ENCODE measurements around the gene FAM151A. TPM values are rescaled to one million over a fixed set of nuclear protein-coding genes. Genes with fewer than 3 reads are reported as not detected.

Gene FAM151A
- total and polyA plus RNA-seq, 12 donors = 0.11 to 0.85 (median 0.20) TPM; not detected in 8

DNA sequence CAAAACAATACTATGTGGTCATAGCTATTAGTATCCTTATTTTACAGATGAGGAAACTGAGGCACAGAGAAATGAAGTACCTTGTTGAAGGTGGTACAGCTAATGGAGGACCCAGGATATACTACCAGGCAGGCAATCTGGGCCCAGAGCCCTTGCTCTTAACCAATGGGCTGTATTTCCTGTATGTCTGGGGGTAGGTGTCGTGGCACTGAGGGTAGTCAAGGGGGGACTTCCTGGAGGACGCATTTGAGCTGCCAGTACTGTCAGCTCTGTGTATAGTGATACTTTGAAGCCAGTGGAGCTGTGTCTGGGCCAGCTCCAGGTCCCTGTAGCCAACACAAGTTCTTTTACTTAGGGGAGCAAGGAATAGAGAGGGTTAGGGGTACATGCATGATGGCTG, 34.9 kb downstream of the FAM151A start:
- DNase-seq = no peak
- intact Hi-C loops (cut with DNase I) = no loop called here
- H3K9me3 ChIP-seq (replicated peaks in 1 of 3) = no peaks in the 10 kb centered on the region
- H3K4me1 ChIP-seq (replicated peaks in 1 of 2) = no peaks in the 10 kb centered on the region
- H3K36me3 ChIP-seq (replicated peaks in 1 of 2) = no peaks in the 10 kb centered on the region
- WGBS, 4 donors = 63 to 80% (median 70%) methylated on average over 2 of the region's 2 CpGs
- TF ChIP-seq CTCF (IDR thresholded peaks at IDR 0.05) (no peak), POLR2A (IDR thresholded peaks at IDR 0.05) (no peak)
- H3K4me3 ChIP-seq = no peak overlapping the region
- no peak overlapping the region for H3K27ac ChIP-seq
- no peaks in the 10 kb centered on the region for H3K27me3 ChIP-seq

DNA sequence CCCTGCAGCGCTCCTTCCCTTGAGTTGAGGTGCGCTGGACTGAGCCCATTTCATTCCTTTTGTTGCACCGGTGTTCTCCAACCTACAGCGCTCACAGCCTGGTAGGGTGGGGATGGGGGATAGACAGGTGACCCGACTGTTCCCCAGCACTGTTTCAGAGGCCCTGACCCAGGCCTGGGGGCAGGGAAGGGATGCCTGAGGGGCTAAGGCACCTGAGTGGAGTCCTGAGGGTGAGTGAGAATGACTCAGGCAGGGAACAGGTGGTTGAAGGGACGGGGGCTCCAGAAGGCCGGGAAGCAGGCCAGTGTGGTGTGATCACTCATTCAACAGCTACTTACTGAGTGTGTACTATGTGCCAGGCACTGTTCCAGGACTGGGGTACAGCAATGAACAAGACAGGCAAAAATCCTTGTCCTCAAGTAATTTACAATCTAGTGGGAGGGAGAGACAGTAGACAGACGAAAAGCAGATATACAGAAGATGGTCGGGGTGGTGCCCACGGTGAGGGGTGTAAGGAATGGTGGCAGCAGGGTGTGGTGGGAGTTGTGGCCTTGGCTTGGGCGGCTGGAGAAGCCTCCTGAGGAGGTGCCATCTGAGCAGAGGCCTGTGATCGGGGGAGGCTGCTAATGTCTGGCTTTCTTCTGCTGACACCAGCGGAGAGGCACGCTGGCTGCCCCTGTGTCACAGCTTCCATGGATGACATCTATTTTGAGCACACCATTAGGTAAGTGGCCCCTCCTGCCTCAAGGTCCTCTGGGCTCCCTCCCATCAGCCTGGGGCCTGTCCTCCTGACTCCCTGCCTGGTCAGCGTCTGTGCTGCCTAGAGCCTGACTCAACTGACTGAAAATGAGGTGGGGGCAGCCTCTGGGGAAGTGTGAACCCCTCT, 37.9 kb downstream of the FAM151A start:
- Histone ChIP-seq H3K36me3 (replicated peaks in 1 of 2) (no peaks in the 10 kb centered on the region), H3K9me3 (replicated peaks in 1 of 3) (no peaks in the 10 kb centered on the region), H3K27ac (no peak overlapping the region), H3K27me3 (no peaks in the 10 kb centered on the region), H3K4me1 (replicated peaks in 1 of 2) (peaks cover 15 to 16% of the 10 kb centered on the region in 2 donors), H3K4me3 (no peak overlapping the region)
- WGBS, 4 donors = 89 to 98% (median 94%) methylated on average over 12 to 15 of the region's 15 CpGs
- TF ChIP-seq CTCF (IDR thresholded peaks at IDR 0.05) (no peak), POLR2A (IDR thresholded peaks at IDR 0.05) (no peak)
- intact Hi-C loops (cut with DNase I) = no loop called here
- DNase-seq = no peak

DNA sequence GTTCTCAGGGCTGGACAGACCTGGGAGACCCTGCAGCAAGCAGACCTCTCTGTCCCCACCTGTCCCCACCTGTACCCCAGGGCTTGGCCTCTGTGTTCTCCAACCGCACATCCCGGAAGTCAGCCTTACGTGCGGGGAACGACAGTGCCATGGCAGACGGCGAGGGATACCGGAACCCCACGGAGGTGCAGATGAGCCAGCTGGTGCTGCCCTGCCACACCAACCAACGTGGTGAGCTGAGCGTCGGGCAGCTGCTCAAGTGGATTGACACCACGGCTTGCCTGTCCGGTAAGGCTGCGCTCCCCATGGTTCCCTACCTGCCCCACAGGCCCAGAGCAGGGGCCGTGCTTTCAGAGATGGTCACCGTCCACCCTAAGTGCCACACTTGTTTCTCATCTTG, 38.8 kb downstream of the FAM151A start:
- H3K4me3 ChIP-seq = no peak overlapping the region
- no peaks in the 10 kb centered on the region for H3K27me3 ChIP-seq
- intact Hi-C loops (cut with DNase I) = no loop called here
- H3K4me1 ChIP-seq (replicated peaks in 1 of 2) = peaks cover 15 to 16% of the 10 kb centered on the region in 2 donors
- WGBS, 4 donors = 90 to 96% (median 94%) methylated on average over 11 to 17 of the region's 17 CpGs
- H3K36me3 ChIP-seq (replicated peaks in 1 of 2) = no peaks in the 10 kb centered on the region
- no peak for DNase-seq
- H3K9me3 ChIP-seq (replicated peaks in 1 of 3) = no peaks in the 10 kb centered on the region
- TF ChIP-seq CTCF (IDR thresholded peaks at IDR 0.05) = no peak
- TF ChIP-seq POLR2A (IDR thresholded peaks at IDR 0.05) = no peak
- H3K27ac ChIP-seq = no peak overlapping the region

DNA sequence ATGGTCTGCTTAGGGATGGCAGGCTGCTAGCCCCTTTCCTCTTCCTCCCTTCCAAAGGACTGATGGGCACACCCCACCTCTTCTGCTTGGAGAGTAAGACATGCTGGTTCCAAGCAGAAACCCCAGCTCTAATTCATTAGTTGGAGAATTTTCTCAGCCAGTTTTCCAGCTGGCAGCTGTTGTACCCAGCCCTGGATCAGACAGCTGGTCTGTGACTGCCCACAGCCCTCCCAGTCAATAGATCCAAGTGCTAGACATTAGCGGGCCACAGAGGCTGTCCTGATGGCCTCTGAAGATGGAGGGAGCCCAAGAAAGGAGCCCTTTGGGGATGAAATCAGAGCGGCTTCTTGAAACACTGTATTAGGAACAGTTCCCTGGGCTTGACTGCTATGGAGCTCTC, 39.5 kb downstream of the FAM151A start:
- Histone ChIP-seq H3K27ac (no peak overlapping the region), H3K27me3 (no peaks in the 10 kb centered on the region), H3K36me3 (replicated peaks in 1 of 2) (no peaks in the 10 kb centered on the region), H3K9me3 (replicated peaks in 1 of 3) (no peaks in the 10 kb centered on the region), H3K4me3 (no peak overlapping the region), H3K4me1 (replicated peaks in 1 of 2) (peaks cover 15 to 16% of the 10 kb centered on the region in 2 donors)
- DNase-seq = no peak
- TF ChIP-seq POLR2A (IDR thresholded peaks at IDR 0.05) (no peak), CTCF (IDR thresholded peaks at IDR 0.05) (no peak)
- WGBS, 4 donors = 57 to 92% (median 78%) methylated on average over 1 to 2 of the region's 2 CpGs
- intact Hi-C loops (cut with DNase I) = no loop called here

Data from adrenal gland (tissue), 12 donors.